Stimulated activated CD4-positive, alpha-beta T cell treated with anti-CD3 and anti-CD28 coated beads, TNF-alpha, amount 100 ng/mL, for 24 hours (primary cell): Measurements from ENCODE around the gene LBX2.

Source experiments
- DNase-seq, 3 experiments: peaks; one replicate each; pipeline ENCODE4 v3.0.0-alpha.2; 2020; ENCODE audit warnings: low read depth in 3 of 3

LBX2 gene

GRCh38 chr2:74458132-74458937 is 41.1 kb downstream of the LBX2 start, which contains the start of gene WBP1:
TSS of gene WBP1 (plus strand) at chr2:74458438. CDS start at chr2:74458603, 165 bp downstream.
- DNase-seq: peak; percentile 96 to 99 (median 98)

GRCh38 chr2:74457549-74458131 is 41.8 kb downstream of the LBX2 start:
- DNase-seq: peak; percentile 56 to 80 (median 60)

- no peak for DNase-seq
Measured at GRCh38 chr2:74457129-74457548, 42.3 kb downstream of the LBX2 start.

- DNase-seq: peak; percentile 94 to 98 (median 96)
Measured at GRCh38 chr2:74454654-74455511, 44.5 kb downstream of the LBX2 start, which contains the start of gene INO80B. TSS of gene INO80B (plus strand) at chr2:74455087. CDS start at chr2:74455117, 30 bp downstream.

- no peak for DNase-seq
Measured at GRCh38 chr2:74450570-74451190, 48.7 kb downstream of the LBX2 start.

GRCh38 chr2:74448771-74449170 is 50.6 kb downstream of the LBX2 start:
- DNase-seq: no peak
